Hypothalamus (tissue), 51 donors: ENCODE results near the gene TAF11L13.

Experiments used
- DNase-seq, 51 donors: peaks; one replicate each; lab custom pipeline; 2025; lab: John Stamatoyannopoulos, UW

TAF11L13 gene

DNA sequence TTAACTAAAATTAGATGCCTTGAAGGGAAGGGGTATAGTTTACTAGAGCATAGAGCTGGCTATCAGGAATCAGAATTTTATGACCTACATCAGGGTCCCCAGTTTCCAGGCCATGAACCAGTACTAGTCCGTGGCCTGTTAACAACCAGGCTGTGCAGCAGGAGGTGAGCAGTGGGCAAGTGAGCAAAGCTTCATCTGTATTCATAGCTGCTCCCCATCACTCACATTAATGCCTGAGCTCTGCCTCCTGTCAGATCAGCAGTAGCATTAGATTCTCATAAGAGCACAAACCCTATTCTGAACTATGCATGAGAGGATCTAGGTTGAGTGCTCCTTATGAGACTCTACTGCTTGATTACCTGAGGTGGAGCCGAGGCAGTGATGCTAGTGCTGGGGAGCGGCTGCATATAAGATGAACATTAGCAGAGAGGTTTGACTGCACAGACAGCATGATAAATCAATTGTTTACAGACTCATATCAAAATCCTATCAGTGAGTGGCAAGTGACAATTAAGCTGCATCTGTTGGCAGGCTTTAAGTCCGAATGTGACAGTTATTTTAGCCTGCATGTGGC is 47.0 kb downstream of the TAF11L13 start:
- DNase-seq, result no peak

DNA sequence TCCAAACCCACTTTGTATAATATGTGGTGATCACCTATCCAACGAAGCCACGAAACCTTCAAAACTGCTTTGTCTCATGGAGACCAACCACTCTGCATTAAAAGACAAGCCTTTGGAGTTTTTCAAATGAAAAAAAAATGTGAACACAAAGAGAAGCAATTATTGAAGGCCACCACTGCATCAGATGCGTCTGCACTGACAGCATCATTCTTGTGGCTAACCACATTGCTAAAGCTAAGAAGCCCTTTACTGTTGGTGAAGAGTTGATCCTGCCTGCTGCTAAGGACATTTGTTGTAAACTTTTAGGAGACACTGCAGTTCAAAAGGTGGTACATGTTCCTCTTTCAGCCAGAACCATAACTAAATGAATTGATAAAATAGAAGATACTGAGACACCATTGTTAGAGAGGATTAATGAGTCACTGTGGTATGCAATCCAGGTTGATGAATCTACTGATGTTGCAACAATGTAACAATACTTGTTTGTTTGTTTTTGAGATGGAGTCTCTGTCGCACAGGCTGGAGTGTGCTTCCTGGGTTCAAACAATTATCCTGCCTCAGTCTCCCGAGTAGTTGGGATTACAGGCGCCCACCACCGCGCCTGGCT is 47.8 kb downstream of the TAF11L13 start:
- no peak for DNase-seq

DNA sequence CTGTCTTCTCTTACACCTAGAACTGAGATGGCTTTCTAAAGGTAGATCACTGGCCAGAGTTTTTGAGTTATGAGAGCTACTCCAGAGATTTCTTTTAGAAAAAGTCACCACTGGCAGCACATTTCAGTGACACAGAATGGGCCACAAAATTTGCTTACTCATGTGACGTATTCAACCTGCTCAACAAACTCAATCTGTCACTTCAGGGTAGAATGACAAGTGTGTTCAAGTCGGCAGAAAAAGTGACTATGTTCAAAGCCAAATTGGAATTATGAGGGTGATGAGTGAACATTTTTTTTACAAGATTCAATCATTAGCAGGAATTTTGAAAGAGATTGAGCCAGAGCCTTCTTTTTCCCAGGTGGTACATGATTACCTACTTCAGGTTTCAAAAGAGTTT is 48.8 kb downstream of the TAF11L13 start:
- no peak for DNase-seq
